ENCODE measurements around the gene SHISA9.

DNA sequence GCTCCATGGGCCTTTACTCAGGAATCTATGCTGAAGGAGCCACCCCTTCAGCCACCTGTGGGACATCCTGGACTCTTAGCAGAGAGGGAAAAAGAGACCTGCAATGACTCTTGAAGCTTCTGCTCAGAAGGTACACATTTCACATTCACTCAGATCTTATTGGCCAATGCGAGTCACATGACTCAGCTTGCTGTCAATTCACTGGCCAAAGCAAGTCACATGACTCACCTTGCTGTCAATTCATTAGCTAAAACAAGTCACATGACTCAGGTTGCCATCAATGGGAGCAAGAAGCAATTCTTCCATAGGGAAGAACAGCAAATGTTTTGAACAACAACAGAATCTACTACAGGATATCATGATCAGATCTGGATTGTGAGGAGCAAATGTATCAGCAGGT is 233.4 kb downstream of the SHISA9 start:
- TF ChIP-seq, protein P1, sequence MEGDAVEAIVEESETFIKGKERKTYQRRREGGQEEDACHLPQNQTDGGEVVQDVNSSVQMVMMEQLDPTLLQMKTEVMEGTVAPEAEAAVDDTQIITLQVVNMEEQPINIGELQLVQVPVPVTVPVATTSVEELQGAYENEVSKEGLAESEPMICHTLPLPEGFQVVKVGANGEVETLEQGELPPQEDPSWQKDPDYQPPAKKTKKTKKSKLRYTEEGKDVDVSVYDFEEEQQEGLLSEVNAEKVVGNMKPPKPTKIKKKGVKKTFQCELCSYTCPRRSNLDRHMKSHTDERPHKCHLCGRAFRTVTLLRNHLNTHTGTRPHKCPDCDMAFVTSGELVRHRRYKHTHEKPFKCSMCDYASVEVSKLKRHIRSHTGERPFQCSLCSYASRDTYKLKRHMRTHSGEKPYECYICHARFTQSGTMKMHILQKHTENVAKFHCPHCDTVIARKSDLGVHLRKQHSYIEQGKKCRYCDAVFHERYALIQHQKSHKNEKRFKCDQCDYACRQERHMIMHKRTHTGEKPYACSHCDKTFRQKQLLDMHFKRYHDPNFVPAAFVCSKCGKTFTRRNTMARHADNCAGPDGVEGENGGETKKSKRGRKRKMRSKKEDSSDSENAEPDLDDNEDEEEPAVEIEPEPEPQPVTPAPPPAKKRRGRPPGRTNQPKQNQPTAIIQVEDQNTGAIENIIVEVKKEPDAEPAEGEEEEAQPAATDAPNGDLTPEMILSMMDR (IDR thresholded peaks at IDR 0.05; ENCODE audit: insufficient read depth, low read length), result no peak
- TF ChIP-seq, protein P2, sequence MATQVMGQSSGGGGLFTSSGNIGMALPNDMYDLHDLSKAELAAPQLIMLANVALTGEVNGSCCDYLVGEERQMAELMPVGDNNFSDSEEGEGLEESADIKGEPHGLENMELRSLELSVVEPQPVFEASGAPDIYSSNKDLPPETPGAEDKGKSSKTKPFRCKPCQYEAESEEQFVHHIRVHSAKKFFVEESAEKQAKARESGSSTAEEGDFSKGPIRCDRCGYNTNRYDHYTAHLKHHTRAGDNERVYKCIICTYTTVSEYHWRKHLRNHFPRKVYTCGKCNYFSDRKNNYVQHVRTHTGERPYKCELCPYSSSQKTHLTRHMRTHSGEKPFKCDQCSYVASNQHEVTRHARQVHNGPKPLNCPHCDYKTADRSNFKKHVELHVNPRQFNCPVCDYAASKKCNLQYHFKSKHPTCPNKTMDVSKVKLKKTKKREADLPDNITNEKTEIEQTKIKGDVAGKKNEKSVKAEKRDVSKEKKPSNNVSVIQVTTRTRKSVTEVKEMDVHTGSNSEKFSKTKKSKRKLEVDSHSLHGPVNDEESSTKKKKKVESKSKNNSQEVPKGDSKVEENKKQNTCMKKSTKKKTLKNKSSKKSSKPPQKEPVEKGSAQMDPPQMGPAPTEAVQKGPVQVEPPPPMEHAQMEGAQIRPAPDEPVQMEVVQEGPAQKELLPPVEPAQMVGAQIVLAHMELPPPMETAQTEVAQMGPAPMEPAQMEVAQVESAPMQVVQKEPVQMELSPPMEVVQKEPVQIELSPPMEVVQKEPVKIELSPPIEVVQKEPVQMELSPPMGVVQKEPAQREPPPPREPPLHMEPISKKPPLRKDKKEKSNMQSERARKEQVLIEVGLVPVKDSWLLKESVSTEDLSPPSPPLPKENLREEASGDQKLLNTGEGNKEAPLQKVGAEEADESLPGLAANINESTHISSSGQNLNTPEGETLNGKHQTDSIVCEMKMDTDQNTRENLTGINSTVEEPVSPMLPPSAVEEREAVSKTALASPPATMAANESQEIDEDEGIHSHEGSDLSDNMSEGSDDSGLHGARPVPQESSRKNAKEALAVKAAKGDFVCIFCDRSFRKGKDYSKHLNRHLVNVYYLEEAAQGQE (IDR thresholded peaks at IDR 0.05; ENCODE audit: insufficient replicate concordance, low read depth), result no peak

Data from HL-60 (cell line).